SK-N-SH (cell line): ENCODE data around the gene CMBL. TPM values are rescaled to one million over a fixed set of nuclear protein-coding genes. Genes with fewer than 3 reads are reported as not detected.

Experiments used
- CTCF ChIA-PET: fragments of 300-600, 350-600 bp; formaldehyde crosslinking; extraction: SDS; loops from one replicate; lab custom pipeline; 2021; lab: Yijun Ruan, JAX
- POLR2A ChIA-PET: fragments of 350-600 bp; sonication (Branson Sonifier 250); formaldehyde crosslinking; extraction: SDS; loops from one replicate; lab custom pipeline; 2020; ENCODE audit warnings: antibody characterized with exemption, inconsistent platforms; lab: Yijun Ruan, JAX
- DNase-seq: peaks from one replicate; pipeline ENCODE4 v3.0.0; 2012
- H2AFZ ChIP-seq: fragments of 200-600 bp; sonication (generic); 2 replicates; pipeline ENCODE4 v1.8.1; 2016; ENCODE audit warnings: antibody characterized with exemption, mild to moderate bottlenecking, low read depth
- H3F3A ChIP-seq: fragments of 200-600 bp; sonication (generic); replicated peaks from 2 replicates; pipeline ENCODE3; 2016; ENCODE audit warnings: antibody characterized with exemption, mild to moderate bottlenecking; ENCODE audit not compliant: insufficient read depth
- H3K27ac ChIP-seq, 2 experiments: fragments of 200-500 bp in 1 of 2; fragments of 200-600 bp in 1 of 2; sonication (Bioruptor generic) in 1 of 2; sonication (generic), shearing (Covaris generic) in 1 of 2; 2 replicates each; pipeline versions ENCODE4 v1.5.1 to v1.6.1; 2014 to 2016; ENCODE audit warnings: low read depth in 2 of 2, inconsistent platforms in 1 of 2, low read length in 1 of 2, mild to moderate bottlenecking in 1 of 2, mixed read lengths in 1 of 2
- H3K27me3 ChIP-seq: fragments of 200-600 bp; sonication (generic), shearing (Covaris generic); 2 replicates; pipeline ENCODE4 v1.6.1; 2016; ENCODE audit warnings: mixed run types; ENCODE audit not compliant: insufficient read depth
- H3K36me3 ChIP-seq, 2 experiments: fragments of 200-500 bp in 1 of 2; fragments of 200-600 bp in 1 of 2; sonication (Bioruptor generic) in 1 of 2; sonication (generic) in 1 of 2; replicated peaks in 1 of 2; 2 replicates each; pipeline versions ENCODE3 to v1.5.1; 2014 to 2016; ENCODE audit warnings: low read length in 1 of 2, mild to moderate bottlenecking in 1 of 2; ENCODE audit not compliant: insufficient read depth in 2 of 2, control insufficient read depth in 1 of 2
- H3K4me1 ChIP-seq, 2 experiments: fragments of 200-500 bp in 1 of 2; fragments of 200-600 bp in 1 of 2; sonication (Bioruptor generic) in 1 of 2; sonication (generic), shearing (Covaris generic) in 1 of 2; 2 replicates each; pipeline versions ENCODE4 v1.5.1 to v1.6.1; 2014 to 2016; ENCODE audit warnings: low read depth in 1 of 2, low read length in 1 of 2, mixed run types in 1 of 2; ENCODE audit not compliant: insufficient read depth in 2 of 2, control insufficient read depth in 1 of 2
- H3K4me2 ChIP-seq: fragments of 200-600 bp; sonication (generic), shearing (Covaris generic); 2 replicates; pipeline ENCODE4 v1.6.1; 2017; ENCODE audit warnings: mixed run types
- H3K4me3 ChIP-seq, 2 experiments: fragments of 200-500 bp in 1 of 2; fragments of 200-600 bp in 1 of 2; sonication (Bioruptor generic) in 1 of 2; sonication (generic), shearing (Covaris generic) in 1 of 2; 2 replicates each; pipeline versions ENCODE4 v1.5.1 to v1.8.1; 2014 to 2016; ENCODE audit warnings: low read depth in 2 of 2, inconsistent platforms in 1 of 2, low read length in 1 of 2, mild to moderate bottlenecking in 1 of 2, mixed read lengths in 1 of 2, moderate library complexity in 1 of 2
- H3K79me2 ChIP-seq: fragments of 200-600 bp; sonication (generic); 2 replicates; pipeline ENCODE4 v1.8.1; 2017; ENCODE audit warnings: mild to moderate bottlenecking; ENCODE audit not compliant: insufficient read depth
- H3K9ac ChIP-seq: fragments of 200-600 bp; sonication (generic); 2 replicates; pipeline ENCODE4 v1.6.1; 2017; ENCODE audit warnings: mixed run types
- H3K9me2 ChIP-seq: fragments of 200-600 bp; sonication (generic); 2 replicates; pipeline ENCODE4 v1.6.1; 2017; ENCODE audit warnings: mixed run types
- H3K9me3 ChIP-seq: fragments of 200-600 bp; sonication (generic); 2 replicates; pipeline ENCODE4 v1.6.1; 2017; ENCODE audit warnings: mixed run types, mild to moderate bottlenecking, moderate library complexity
- H4K20me1 ChIP-seq: fragments of 200-600 bp; sonication (generic); 2 replicates; pipeline ENCODE4 v1.6.1; 2017; ENCODE audit warnings: mild to moderate bottlenecking, mixed run types; ENCODE audit not compliant: insufficient read depth
- CHD2 ChIP-seq: fragments of 150-350 bp; IDR thresholded peaks from 2 replicates; pipeline ENCODE4 v1.6.1; 2018; ENCODE audit warnings: low read length; ENCODE audit not compliant: partially characterized antibody
- CTCF ChIP-seq: fragments of 200-600 bp; sonication (generic); IDR thresholded peaks from 2 replicates; pipeline ENCODE4 v1.6.1; 2017; ENCODE audit warnings: antibody characterized with exemption, mild to moderate bottlenecking, moderate library complexity
- ELF1 ChIP-seq: IDR thresholded peaks from 2 replicates; pipeline ENCODE4 v1.4.0; 2012
- GABPA ChIP-seq: IDR thresholded peaks from 2 replicates; pipeline ENCODE4 v1.4.0; 2012; ENCODE audit warnings: low read depth, mild to moderate bottlenecking
- JUND ChIP-seq: IDR thresholded peaks from 2 replicates; pipeline ENCODE4 v1.4.0; 2012
- MXI1 ChIP-seq: IDR thresholded peaks from 2 replicates; pipeline ENCODE4 v1.6.1; 2012; ENCODE audit warnings: mild to moderate bottlenecking, low read depth, low read length, improper control_type of control experiment
- NRF1 ChIP-seq: IDR thresholded peaks from 2 replicates; pipeline ENCODE4 v1.6.1; 2012; ENCODE audit warnings: low read depth, mild to moderate bottlenecking, low read length
- POLR2AphosphoS5 ChIP-seq: IDR thresholded peaks from 2 replicates; pipeline ENCODE4 v1.6.1; 2012; ENCODE audit warnings: low read depth, low read length
- RAD21 ChIP-seq: IDR thresholded peaks from 2 replicates; pipeline ENCODE4 v1.6.1; 2012; ENCODE audit warnings: mild to moderate bottlenecking, low read length
- RCOR1 ChIP-seq: fragments of 150-350 bp; IDR thresholded peaks from 2 replicates; pipeline ENCODE4 v1.6.1; 2017; ENCODE audit warnings: antibody characterized with exemption, low read length
- RFX5 ChIP-seq: IDR thresholded peaks from 2 replicates; pipeline ENCODE4 v1.6.1; 2012; ENCODE audit warnings: mild to moderate bottlenecking, improper control_type of control experiment, low read length
- TAF1 ChIP-seq: IDR thresholded peaks from 2 replicates; pipeline ENCODE4 v1.6.1; 2012; ENCODE audit warnings: low read depth, mild to moderate bottlenecking, low read length, moderate library complexity, borderline replicate concordance
- TEAD4 ChIP-seq: IDR thresholded peaks from 2 replicates; pipeline ENCODE4 v1.4.0; 2012; ENCODE audit warnings: mild to moderate bottlenecking, borderline replicate concordance; ENCODE audit not compliant: insufficient read depth
- YY1 ChIP-seq: IDR thresholded peaks from 2 replicates; pipeline ENCODE4 v1.4.0; 2012; ENCODE audit warnings: low read depth, mild to moderate bottlenecking
- ZBTB33 ChIP-seq: IDR thresholded peaks from 2 replicates; pipeline ENCODE4 v1.4.0; 2012; ENCODE audit warnings: low read depth, borderline replicate concordance
- WGBS: methylation state at CpG from one replicate; pipeline ENCODE4 v1.1.6; 2017; ENCODE audit warnings: low lambda C conversion rate; 5-methylcytosine and 5-hydroxymethylcytosine counted together
- polyA plus RNA-seq, 3 experiments: library from polyadenylated mRNA; depleted of rRNA; stranded (reverse); fragments of >200 nt; gene quantifications; 2 replicates each; pipeline ENCODE4 v1.2.3, GENCODE V29; 2012
- TF ChIP-seq, protein P1 (sequence below): IDR thresholded peaks from 2 replicates; pipeline ENCODE4 v1.6.1; 2012; ENCODE audit warnings: mild to moderate bottlenecking, low read depth, low read length, moderate library complexity
- TF ChIP-seq, protein P2 (sequence below): IDR thresholded peaks from 2 replicates; pipeline ENCODE4 v1.4.0; 2012; ENCODE audit warnings: low read depth

CMBL gene
- polyA plus RNA-seq, 1 of the 3 experiments (the other 2 are of a cell fraction), result 61.0 TPM

DNA sequence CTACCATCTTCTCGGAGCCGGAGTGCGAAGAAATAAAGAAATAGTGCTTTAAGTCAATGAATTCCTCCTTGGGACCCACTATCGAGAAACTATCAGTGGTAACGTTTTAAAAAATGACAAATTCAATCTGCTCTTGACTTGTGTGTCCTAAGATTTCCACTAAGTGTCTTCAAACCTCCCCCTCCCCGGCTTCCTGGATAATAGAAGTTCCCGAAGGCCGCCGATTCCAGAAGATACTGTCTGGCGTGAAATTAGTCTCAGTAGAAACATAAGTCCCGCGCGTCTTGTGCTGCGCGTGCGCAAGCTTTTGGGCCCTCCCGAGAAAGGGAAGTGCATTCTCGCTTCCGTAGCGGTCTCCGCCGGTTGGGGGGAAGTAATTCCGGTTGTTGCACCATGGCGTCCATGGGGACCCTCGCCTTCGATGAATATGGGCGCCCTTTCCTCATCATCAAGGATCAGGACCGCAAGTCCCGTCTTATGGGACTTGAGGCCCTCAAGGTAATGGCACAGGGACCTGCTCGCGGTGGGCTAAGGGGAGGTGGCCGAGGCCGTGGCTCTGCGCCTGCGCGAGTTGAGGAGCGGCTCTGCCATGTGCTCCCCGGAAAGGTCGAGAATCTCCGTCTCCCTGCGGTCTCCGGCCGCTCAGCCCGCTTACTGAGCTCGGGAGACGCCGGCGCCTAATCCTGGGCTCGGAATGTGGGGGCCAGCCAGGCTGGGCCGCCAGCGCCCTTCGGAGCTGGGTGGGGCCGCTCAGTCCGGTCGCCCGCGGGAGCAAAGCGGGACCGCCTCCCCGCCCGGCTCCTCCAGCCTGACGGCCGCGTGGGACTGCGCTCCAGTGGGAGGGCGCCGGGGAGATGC lies 57.5 kb downstream of the CMBL start, which contains the start of gene CCT5:
TSS of gene CCT5 (plus strand) at position 333 of the 858 bp plus-strand sequence. CDS start at position 394, 61 bp downstream.
- CTCF ChIA-PET, result interaction anchor here (0.6 to 1.2 kb wide), 4 partner anchors 13 to 50 kb away, joined by 3 read pairs; no protein-coding TSS in a partner anchor

More for the DNA sequence above, 57.5 kb downstream of the CMBL start, which contains the start of gene CCT5:
- Histone ChIP-seq H3K4me1 (peaks cover 7 to 20% of the 10 kb centered on the region in 2 experiments; a peak in 3 of 4 replicates), H4K20me1 (peaks cover 40% of the 10 kb centered on the region), H3K27me3 (no peaks in the 10 kb centered on the region), H3K9me2 (no peaks in the 10 kb centered on the region), H2AFZ (peak within 1 kb of the TSS; percentile 81), H3K79me2 (peaks cover 77% of the 10 kb centered on the region), H3K27ac (peak within 1 kb of the TSS; percentile 94 to 98), H3K9ac (peak within 1 kb of the TSS; percentile 98), H3K4me3 (peak within 1 kb of the TSS; percentile 93 to 98), H3K4me2 (peak within 1 kb of the TSS; percentile 90), H3F3A (peaks cover 4% of the 10 kb centered on the region), H3K9me3 (no peaks in the 10 kb centered on the region), H3K36me3 (peaks cover 29 to 35% of the 10 kb centered on the region in 2 experiments)
- TF ChIP-seq CHD2 (peak; percentile 75), RCOR1 (no peak), TAF1 (peak; percentile 93; the same call in 1 of the 2 replicates), GABPA (peak; percentile 83), NRF1 (peak; percentile 90), YY1 (peak; percentile 81; the same call in 1 of the 2 replicates), RAD21 (no peak), POLR2AphosphoS5 (peak; percentile 97), RFX5 (no peak), ELF1 (peak; percentile 67; the same call in 1 of the 2 replicates), CTCF (no peak), MXI1 (peak; percentile 100), ZBTB33 (peak; percentile 92), JUND (0 out of 2 replicates have a peak, but pooled peaks have one; percentile 10), TEAD4 (no peak)
- TF ChIP-seq, protein P1, sequence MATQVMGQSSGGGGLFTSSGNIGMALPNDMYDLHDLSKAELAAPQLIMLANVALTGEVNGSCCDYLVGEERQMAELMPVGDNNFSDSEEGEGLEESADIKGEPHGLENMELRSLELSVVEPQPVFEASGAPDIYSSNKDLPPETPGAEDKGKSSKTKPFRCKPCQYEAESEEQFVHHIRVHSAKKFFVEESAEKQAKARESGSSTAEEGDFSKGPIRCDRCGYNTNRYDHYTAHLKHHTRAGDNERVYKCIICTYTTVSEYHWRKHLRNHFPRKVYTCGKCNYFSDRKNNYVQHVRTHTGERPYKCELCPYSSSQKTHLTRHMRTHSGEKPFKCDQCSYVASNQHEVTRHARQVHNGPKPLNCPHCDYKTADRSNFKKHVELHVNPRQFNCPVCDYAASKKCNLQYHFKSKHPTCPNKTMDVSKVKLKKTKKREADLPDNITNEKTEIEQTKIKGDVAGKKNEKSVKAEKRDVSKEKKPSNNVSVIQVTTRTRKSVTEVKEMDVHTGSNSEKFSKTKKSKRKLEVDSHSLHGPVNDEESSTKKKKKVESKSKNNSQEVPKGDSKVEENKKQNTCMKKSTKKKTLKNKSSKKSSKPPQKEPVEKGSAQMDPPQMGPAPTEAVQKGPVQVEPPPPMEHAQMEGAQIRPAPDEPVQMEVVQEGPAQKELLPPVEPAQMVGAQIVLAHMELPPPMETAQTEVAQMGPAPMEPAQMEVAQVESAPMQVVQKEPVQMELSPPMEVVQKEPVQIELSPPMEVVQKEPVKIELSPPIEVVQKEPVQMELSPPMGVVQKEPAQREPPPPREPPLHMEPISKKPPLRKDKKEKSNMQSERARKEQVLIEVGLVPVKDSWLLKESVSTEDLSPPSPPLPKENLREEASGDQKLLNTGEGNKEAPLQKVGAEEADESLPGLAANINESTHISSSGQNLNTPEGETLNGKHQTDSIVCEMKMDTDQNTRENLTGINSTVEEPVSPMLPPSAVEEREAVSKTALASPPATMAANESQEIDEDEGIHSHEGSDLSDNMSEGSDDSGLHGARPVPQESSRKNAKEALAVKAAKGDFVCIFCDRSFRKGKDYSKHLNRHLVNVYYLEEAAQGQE, result peak; percentile 30; the same call in 1 of the 2 replicates
- TF ChIP-seq, protein P2, sequence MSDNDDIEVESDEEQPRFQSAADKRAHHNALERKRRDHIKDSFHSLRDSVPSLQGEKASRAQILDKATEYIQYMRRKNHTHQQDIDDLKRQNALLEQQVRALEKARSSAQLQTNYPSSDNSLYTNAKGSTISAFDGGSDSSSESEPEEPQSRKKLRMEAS, result peak; percentile 96
- peak; percentile 94 for DNase-seq
- WGBS, result 1% methylated on average over 32 of the region's 67 CpGs
- POLR2A ChIA-PET, result interaction anchor here (0.7 to 2.7 kb wide), 7 partner anchors 12 to 296 kb away, joined by 3 to 11 read pairs (median 4); partner anchors contain the start of gene MARCHF6
